Kidney (tissue), 14 donors: ENCODE measurements around the gene GMDS. TPM values are rescaled to one million over a fixed set of nuclear protein-coding genes. Genes with fewer than 3 reads are reported as not detected.

Experiments used
- DNase-seq, 5 donors: peaks; one replicate each; pipeline ENCODE4 v3.0.0-alpha.2; 2013 to 2020
- FAIRE-seq: peaks from 2 replicates; lab custom pipeline; 2012; peaks lifted over from hg19 to GRCh38; lab: Jason Lieb, UNC
- H3K27ac ChIP-seq, 2 donors: one replicate each; pipeline ENCODE4 v1.7.0; 2013; ENCODE audit warnings: low read depth in 2 of 2, low read length in 2 of 2, inconsistent platforms in 1 of 2
- H3K27me3 ChIP-seq: one replicate; pipeline ENCODE4 v1.7.1; 2013; ENCODE audit warnings: low read length, inconsistent platforms; ENCODE audit not compliant: control insufficient read depth, insufficient read depth
- H3K36me3 ChIP-seq, 3 donors: one replicate each; pipeline versions ENCODE4 v1.7.0 to v1.7.1; 2013; ENCODE audit warnings: low read length in 3 of 3, control low read depth in 1 of 3, inconsistent platforms in 1 of 3; ENCODE audit not compliant: insufficient read depth in 3 of 3, control insufficient read depth in 2 of 3
- H3K4me1 ChIP-seq, 3 donors: one replicate each; pipeline versions ENCODE4 v1.7.0 to v1.7.1; 2013; ENCODE audit warnings: low read length in 3 of 3, inconsistent platforms in 1 of 3, low read depth in 1 of 3; ENCODE audit not compliant: control insufficient read depth in 2 of 3, insufficient read depth in 2 of 3
- H3K4me3 ChIP-seq, 3 donors: one replicate each; pipeline versions ENCODE4 v1.7.0 to v1.8.1; 2013; ENCODE audit warnings: low read length in 3 of 3, control low read depth in 1 of 3, inconsistent platforms in 1 of 3
- H3K9ac ChIP-seq, 3 donors: one replicate each; pipeline versions ENCODE4 v1.7.0 to v1.7.1; 2013; ENCODE audit warnings: low read length in 3 of 3, control low read depth in 1 of 3, inconsistent platforms in 1 of 3
- H3K9me3 ChIP-seq, 3 donors: one replicate each; pipeline versions ENCODE4 v1.7.0 to v1.7.1; 2013; ENCODE audit warnings: low read length in 3 of 3, control low read depth in 1 of 3, inconsistent platforms in 1 of 3; ENCODE audit not compliant: control insufficient read depth in 2 of 3, insufficient read depth in 1 of 3
- CTCF ChIP-seq: IDR thresholded peaks from 3 replicates; pipeline ENCODE4 v1.5.1; 2012; ENCODE audit warnings: mild to moderate bottlenecking, moderate library complexity, borderline replicate concordance; ENCODE audit not compliant: insufficient read depth; ENCODE audit errors: extremely low read depth
- intact Hi-C: fragments of 100-400 bp; cut with DNase I; formaldehyde crosslinking; loops from one replicate; pipeline ENCODE4 v1.11.1; 2022
- polyA plus RNA-seq: library from polyadenylated mRNA; stranded (reverse); fragments of 350-450 nt; fragmentation: Illumina TruSeq; extraction: RNeasy Lipid Tissue Mini Kit (QIAGEN cat#74804); gene quantifications from one replicate; pipeline ENCODE4 v1.2.3, GENCODE V29; 2014; ENCODE audit warnings: low read depth, low replicate concordance; ENCODE audit not compliant: insufficient read depth
- total RNA-seq: library from RNA; stranded (reverse); fragmentation: NEBNext Ultra II Directional; extraction: Animal tissue kit (Norgen Biotek cat#: 25700); gene quantifications from one replicate; pipeline ENCODE4 v1.2.1, GENCODE V29; 2021
- donor health status: control.
- donor health status: control.
- donor health status: control.
- donor health status: control.
- donor health status: control.
- donor health status: DM: yes; HTN: yes; CAD: no.
- donor health status: Normal renal cell carcinoma (clear cell type).

GMDS gene
- total and polyA plus RNA-seq, 2 donors from 2014 or later, result 49.6 to 63.7 TPM

DNA sequence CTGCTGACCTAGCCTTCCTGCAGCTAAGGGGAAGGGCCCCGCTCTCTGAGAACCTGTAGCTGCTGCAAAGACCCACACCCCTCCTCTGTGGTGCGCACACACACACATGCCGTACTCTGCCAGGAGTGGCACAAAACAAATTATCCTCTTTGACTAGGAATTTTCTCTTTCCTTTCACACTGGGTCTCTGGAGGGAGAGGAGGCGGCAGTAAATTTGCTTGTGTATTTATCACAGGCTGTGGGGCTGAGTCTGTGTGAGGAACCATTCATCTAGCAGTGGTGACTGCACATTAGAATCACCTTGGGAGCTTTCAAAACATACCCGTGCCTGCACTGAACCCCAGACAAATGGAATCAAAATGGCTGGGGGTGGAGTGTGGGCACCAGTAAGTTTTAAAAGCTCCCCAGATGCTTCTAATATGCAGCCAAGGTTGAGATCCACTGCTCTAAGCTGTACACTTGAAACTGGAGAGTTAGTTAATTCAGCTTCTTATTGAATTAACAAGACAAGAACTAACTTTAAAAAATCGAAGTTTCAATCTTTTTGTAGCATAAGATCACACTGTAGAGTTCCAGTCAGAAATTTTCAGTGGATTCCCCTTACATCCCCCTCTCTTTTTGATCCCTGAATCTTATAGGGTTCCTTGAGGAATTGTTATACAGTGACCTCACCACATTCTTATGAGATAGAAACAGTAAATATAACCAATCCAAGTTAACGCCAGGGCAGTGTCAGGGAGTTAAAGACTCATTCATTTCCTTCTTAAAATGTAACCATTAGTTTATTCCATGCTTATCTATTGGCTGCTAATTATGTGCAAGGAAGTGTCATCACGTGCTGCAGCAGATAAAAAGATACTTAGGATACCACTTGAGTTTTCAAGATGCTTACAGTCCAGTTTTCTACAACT lies 29.8 kb upstream of the GMDS start:
- peaks cover 0 to 3% (median 1%) of the 10 kb centered on the region in 3 donors for H3K9me3 ChIP-seq
- H3K27me3 ChIP-seq, result no peaks in the 10 kb centered on the region
- no peaks in the 10 kb centered on the region for H3K4me1 ChIP-seq
- no peak for TF ChIP-seq CTCF
- H3K4me3 ChIP-seq, result no peak overlapping the region
- no peak for DNase-seq
- peaks cover 0 to 9% (median 0%) of the 10 kb centered on the region in 3 donors for H3K36me3 ChIP-seq
- intact Hi-C loops, result no loop called here
- H3K9ac ChIP-seq, result no peak overlapping the region
- H3K27ac ChIP-seq, result no peak overlapping the region
- FAIRE-seq, result no peak

GRCh38 chr6:2272696-2273095 lies 27.3 kb upstream of the GMDS start:
- H3K4me3 ChIP-seq, result no peak overlapping the region
- no peak for TF ChIP-seq CTCF
- peaks cover 0 to 9% (median 0%) of the 10 kb centered on the region in 3 donors for H3K36me3 ChIP-seq
- no peaks in the 10 kb centered on the region for H3K9me3 ChIP-seq
- no peak overlapping the region for H3K9ac ChIP-seq
- no peak overlapping the region for H3K27ac ChIP-seq
- intact Hi-C loops, result no loop called here
- H3K4me1 ChIP-seq, result no peaks in the 10 kb centered on the region
- DNase-seq (no peak), FAIRE-seq (no peak)
- H3K27me3 ChIP-seq, result no peaks in the 10 kb centered on the region

DNA sequence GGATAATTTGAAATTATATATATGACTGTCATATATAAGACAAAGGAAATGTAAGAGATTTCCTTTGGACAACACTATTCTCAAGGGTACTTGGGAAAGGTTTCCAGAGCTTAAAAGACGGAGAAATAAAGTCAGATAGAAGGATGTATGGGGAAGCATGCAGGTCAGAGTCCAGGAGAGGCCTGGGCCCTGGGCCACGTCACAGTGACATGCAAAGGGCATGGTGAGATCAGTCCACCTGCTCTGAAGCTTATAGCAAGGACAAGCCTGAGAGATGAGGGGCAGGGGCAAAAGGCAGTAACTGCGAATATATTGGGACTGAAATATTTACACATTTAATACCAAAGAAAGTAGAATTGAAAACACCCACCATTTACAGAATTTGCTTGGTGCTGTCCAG lies 24.6 kb upstream of the GMDS start:
- H3K9ac ChIP-seq, result no peak overlapping the region
- H3K27me3 ChIP-seq, result no peaks in the 10 kb centered on the region
- H3K4me3 ChIP-seq, result no peak overlapping the region
- peaks cover 0 to 9% (median 7%) of the 10 kb centered on the region in 3 donors for H3K36me3 ChIP-seq
- DNase-seq, result no peak
- TF ChIP-seq CTCF, result no peak
- no peak for FAIRE-seq
- no peaks in the 10 kb centered on the region for H3K9me3 ChIP-seq
- H3K4me1 ChIP-seq, result no peaks in the 10 kb centered on the region
- intact Hi-C loops, result no loop called here
- H3K27ac ChIP-seq, result no peak overlapping the region
